Muscle layer of colon (tissue), 2 donors: ENCODE measurements around the gene HOXD13.

ENCODE experiments used
- H3K27ac ChIP-seq: one replicate; pipeline ENCODE4 v1.7.0; 2013; ENCODE audit warnings: low read depth, mild to moderate bottlenecking, low read length, moderate library complexity
- H3K27me3 ChIP-seq, 2 donors: one replicate each; pipeline ENCODE4 v1.7.0; 2013; ENCODE audit warnings: low read length in 2 of 2, mild to moderate bottlenecking in 2 of 2; ENCODE audit not compliant: insufficient read depth in 2 of 2, control insufficient read depth in 1 of 2
- H3K36me3 ChIP-seq: one replicate; pipeline ENCODE4 v1.7.0; 2013; ENCODE audit warnings: mild to moderate bottlenecking, low read length; ENCODE audit not compliant: insufficient read depth
- H3K4me1 ChIP-seq: one replicate; pipeline ENCODE4 v1.7.0; 2013; ENCODE audit warnings: mild to moderate bottlenecking, low read length; ENCODE audit not compliant: insufficient read depth
- H3K4me3 ChIP-seq, 2 donors: one replicate each; pipeline ENCODE4 v1.7.0; 2013; ENCODE audit warnings: low read length in 2 of 2, low read depth in 1 of 2, mild to moderate bottlenecking in 1 of 2, moderate library complexity in 1 of 2
- H3K9ac ChIP-seq: one replicate; pipeline ENCODE4 v1.7.0; 2013; ENCODE audit warnings: low read length
- H3K9me3 ChIP-seq: one replicate; pipeline ENCODE4 v1.7.0; 2013; ENCODE audit warnings: mild to moderate bottlenecking, low read length
- donor health status: abdominal sarcoma.
- donor health status: Adenocarcinoma of cecum.

HOXD13 gene

GRCh38 chr2:176092270-176093144 is at the start of gene HOXD13:
TSS of gene HOXD13 (plus strand) at chr2:176092721. CDS start at chr2:176092891, 170 bp downstream.
- H3K27me3 ChIP-seq: peaks cover 84 to 99% of the 10 kb centered on the region in 2 donors
- H3K36me3 ChIP-seq: no peaks in the 10 kb centered on the region
- peaks cover 3% of the 10 kb centered on the region for H3K9me3 ChIP-seq
- no peak within 1 kb of the TSS for H3K27ac ChIP-seq
- H3K9ac ChIP-seq: no peak within 1 kb of the TSS
- H3K4me1 ChIP-seq: peaks cover 16% of the 10 kb centered on the region
- peak within 1 kb of the TSS; percentile 6 to 53 for H3K4me3 ChIP-seq

GRCh38 chr2:176056406-176056805 is 36.1 kb upstream of the HOXD13 start:
- Histone ChIP-seq H3K36me3 (no peaks in the 10 kb centered on the region), H3K9ac (no peak overlapping the region), H3K27ac (no peak overlapping the region), H3K27me3 (peaks cover 0 to 4% of the 10 kb centered on the region in 2 donors), H3K4me1 (no peaks in the 10 kb centered on the region), H3K9me3 (no peaks in the 10 kb centered on the region), H3K4me3 (no peak overlapping the region)

DNA sequence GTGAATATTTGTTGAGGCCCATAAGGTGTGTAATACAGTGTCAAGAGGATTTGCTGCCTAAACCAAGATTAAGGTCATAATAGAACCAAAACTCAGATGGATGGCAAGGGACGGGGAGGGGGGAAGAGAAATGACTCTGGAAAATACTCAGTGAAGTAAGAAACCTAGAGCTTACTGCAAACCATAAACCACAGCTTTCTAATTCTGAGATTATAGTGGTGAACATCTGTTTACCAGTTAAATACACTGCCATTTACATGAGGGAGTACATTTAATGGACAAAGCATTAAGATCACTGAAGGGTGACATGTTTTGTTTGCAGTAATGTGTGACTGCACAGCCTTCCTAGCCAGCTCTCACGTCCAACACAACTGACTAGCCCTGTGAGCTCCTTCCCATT is 28.6 kb upstream of the HOXD13 start:
- H3K9ac ChIP-seq: no peak overlapping the region
- H3K4me1 ChIP-seq: peaks cover 9% of the 10 kb centered on the region
- no peaks in the 10 kb centered on the region for H3K9me3 ChIP-seq
- no peaks in the 10 kb centered on the region for H3K36me3 ChIP-seq
- H3K27me3 ChIP-seq: peaks cover 29 to 32% of the 10 kb centered on the region in 2 donors
- no peak overlapping the region for H3K27ac ChIP-seq
- H3K4me3 ChIP-seq: no peak overlapping the region

- no peak overlapping the region for H3K27ac ChIP-seq
- no peaks in the 10 kb centered on the region for H3K36me3 ChIP-seq
- peak overlapping the region; percentile 1 to 55 for H3K4me3 ChIP-seq
- H3K4me1 ChIP-seq: peaks cover 9% of the 10 kb centered on the region
- no peaks in the 10 kb centered on the region for H3K9me3 ChIP-seq
- H3K9ac ChIP-seq: no peak overlapping the region
- H3K27me3 ChIP-seq: peaks cover 53 to 57% of the 10 kb centered on the region in 2 donors
These were observed 25.6 kb upstream of the HOXD13 start for GRCh38 chr2:176066645-176067588.

- H3K27me3 ChIP-seq: peaks cover 61 to 66% of the 10 kb centered on the region in 2 donors
- peaks cover 9% of the 10 kb centered on the region for H3K4me1 ChIP-seq
- no peaks in the 10 kb centered on the region for H3K36me3 ChIP-seq
- no peaks in the 10 kb centered on the region for H3K9me3 ChIP-seq
- H3K4me3 ChIP-seq: peak overlapping the region; percentile 1 to 55
- no peak overlapping the region for H3K9ac ChIP-seq
- H3K27ac ChIP-seq: no peak overlapping the region
These were observed 24.7 kb upstream of the HOXD13 start for GRCh38 chr2:176067589-176068418.

DNA sequence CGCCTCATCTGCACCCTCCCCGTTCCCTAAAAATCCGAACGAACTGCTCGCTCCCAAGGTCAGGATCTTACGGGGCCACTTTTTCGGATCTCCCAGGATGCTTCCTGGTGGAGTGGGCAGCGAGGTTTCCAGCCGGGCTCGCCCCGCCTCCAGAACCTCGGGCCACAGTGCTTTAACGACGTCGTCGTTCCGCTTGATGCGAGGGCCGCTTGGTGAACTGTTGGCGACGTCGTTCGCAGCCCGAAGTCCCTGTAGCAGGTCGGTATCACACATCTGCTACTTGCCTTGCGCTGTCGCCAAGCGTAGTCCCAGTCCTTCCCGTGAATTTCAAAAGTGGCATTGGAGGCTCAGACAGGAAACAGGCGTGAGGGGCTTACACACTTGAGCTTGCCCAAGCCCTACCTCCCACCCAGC is 24.1 kb upstream of the HOXD13 start:
- Histone ChIP-seq H3K9ac (no peak overlapping the region), H3K27me3 (peaks cover 67 to 72% of the 10 kb centered on the region in 2 donors), H3K4me3 (peak overlapping the region in 1 of 2 donors; percentile 16), H3K4me1 (peaks cover 9% of the 10 kb centered on the region), H3K27ac (no peak overlapping the region), H3K36me3 (no peaks in the 10 kb centered on the region), H3K9me3 (no peaks in the 10 kb centered on the region)

DNA sequence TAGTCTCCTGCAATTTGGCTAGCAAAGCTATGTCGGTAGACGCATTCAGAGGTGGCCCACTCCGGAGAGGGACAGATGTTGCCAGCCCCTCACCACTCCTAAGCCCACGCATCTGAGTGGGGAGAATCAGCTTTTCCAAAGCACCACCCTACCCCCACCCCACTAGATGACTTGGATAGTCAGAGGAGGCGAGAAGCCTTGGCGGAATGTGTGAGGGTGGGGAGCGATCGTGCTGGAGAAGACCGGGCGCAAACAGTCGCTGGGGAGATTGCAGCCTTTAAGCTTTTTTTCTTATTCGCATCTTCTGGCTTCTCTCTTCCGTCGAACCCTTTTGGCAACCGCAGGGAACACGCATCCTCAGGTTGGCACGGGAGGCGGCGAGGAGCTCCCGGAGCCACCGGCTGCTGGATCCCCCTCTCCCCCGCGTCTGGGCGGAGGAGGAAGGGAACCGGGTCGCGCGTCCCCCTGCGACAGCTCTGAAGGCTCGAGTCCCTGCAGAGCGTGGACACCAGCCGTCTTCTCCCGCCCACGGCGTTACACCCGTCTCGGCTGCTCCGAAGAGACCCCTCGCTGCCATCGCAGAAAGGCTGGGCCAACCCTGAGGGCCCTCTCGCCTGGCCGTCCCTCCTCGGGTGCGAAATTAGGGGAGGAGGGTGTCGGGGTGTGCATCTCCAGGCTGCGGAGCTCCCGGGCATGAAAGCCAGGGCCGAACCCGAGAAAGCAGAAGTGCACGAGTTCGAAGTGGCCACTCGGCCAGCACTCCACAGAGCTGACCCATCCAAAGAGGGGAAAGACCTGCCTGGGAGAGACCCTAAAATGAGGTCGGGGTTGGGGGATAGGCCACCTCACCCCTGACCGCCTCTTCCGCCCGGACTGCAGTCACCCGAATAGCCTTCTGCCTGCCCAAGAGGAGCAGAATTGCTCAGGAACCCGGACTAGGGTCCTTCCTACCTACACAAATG is 20.9 kb upstream of the HOXD13 start:
- H3K4me1 ChIP-seq: peaks cover 9% of the 10 kb centered on the region
- no peaks in the 10 kb centered on the region for H3K9me3 ChIP-seq
- no peak overlapping the region for H3K4me3 ChIP-seq
- peaks cover 91 to 99% of the 10 kb centered on the region in 2 donors for H3K27me3 ChIP-seq
- no peaks in the 10 kb centered on the region for H3K36me3 ChIP-seq
- H3K9ac ChIP-seq: no peak overlapping the region
- H3K27ac ChIP-seq: no peak overlapping the region

- peaks cover 91 to 99% of the 10 kb centered on the region in 2 donors for H3K27me3 ChIP-seq
- peaks cover 9% of the 10 kb centered on the region for H3K4me1 ChIP-seq
- H3K9ac ChIP-seq: no peak overlapping the region
- H3K27ac ChIP-seq: no peak overlapping the region
- H3K4me3 ChIP-seq: no peak overlapping the region
- no peaks in the 10 kb centered on the region for H3K9me3 ChIP-seq
- H3K36me3 ChIP-seq: no peaks in the 10 kb centered on the region
These were observed 20.2 kb upstream of the HOXD13 start for GRCh38 chr2:176072292-176072669.

DNA sequence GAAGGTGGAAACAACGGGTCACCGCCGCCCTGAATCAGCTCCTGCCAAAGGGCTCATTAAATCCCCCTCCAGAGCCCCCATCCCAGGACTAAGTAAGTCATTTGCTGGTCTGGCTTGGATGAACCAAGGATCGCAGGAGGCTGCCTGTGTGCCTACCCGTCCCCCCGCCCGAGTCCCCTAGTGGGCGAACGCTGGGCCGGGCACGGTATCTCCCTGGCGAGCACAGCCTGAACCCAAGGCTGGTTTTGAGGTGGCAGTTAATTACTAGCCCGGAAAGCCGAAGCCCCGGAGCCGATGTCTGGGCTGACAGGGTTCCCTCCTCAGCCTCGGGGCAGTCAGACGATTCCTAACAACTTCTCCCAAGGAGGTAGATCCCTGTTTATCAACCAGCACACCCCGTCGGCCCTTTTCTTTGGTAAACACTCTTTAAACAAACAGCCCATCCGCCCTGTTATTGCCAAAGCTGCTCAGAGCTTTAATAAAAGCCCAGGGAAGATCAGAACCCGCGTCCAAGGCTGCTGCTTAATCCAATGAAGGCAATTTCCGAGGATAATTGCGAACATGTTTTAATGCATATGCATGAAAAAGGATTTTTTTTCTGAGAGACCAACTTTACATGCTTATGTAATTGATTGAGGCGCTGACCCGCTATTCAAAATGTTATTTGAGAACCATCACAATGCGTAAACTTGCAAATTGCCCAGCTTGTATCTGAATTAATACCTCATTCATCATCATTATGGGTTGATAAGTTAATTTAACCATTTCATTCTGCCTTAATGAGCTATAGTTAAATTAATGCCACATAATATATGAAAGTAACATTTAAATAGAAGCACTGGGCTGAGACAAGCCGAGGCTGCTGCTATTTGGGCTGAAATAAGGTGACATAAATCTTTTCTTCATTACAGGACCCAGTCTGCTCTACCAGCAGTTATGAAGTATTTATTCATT is 19.3 kb upstream of the HOXD13 start:
- H3K9ac ChIP-seq: no peak overlapping the region
- no peaks in the 10 kb centered on the region for H3K36me3 ChIP-seq
- H3K4me1 ChIP-seq: peaks cover 3% of the 10 kb centered on the region
- H3K9me3 ChIP-seq: no peaks in the 10 kb centered on the region
- no peak overlapping the region for H3K27ac ChIP-seq
- H3K4me3 ChIP-seq: no peak overlapping the region
- H3K27me3 ChIP-seq: peaks cover 89 to 97% of the 10 kb centered on the region in 2 donors
